ENCODE results near the gene DRGX. TPM values are rescaled to one million over a fixed set of nuclear protein-coding genes. Genes with fewer than 3 reads are reported as not detected.

Gene DRGX
- total and polyA plus RNA-seq, 2 donors (not counting 1 experiment from before 2014, with no cell fraction given): not detected

- TF ChIP-seq EZH2 (IDR thresholded peaks at IDR 0.05; ENCODE audit: borderline replicate concordance, insufficient read depth, low read depth, low read length, poor library complexity, severe bottlenecking): no peak
- TF ChIP-seq CTCF (IDR thresholded peaks at IDR 0.05): no peak
- Histone ChIP-seq H4K20me1 (ENCODE audit: control insufficient read depth, insufficient read depth, low read length, poor library complexity, severe bottlenecking) (no peaks in the 10 kb centered on the region), H3K9ac (ENCODE audit: low read length) (no peak overlapping the region), H3K27me3 (replicated peaks in 1 of 4; ENCODE audit: control extremely low read depth in 1 of 4, control insufficient read depth in 3 of 4, insufficient read depth in 4 of 4, low read length in 3 of 4) (peaks cover 0 to 3% (median 0%) of the 10 kb centered on the region in 4 experiments), H3K27ac (ENCODE audit: low read length in 2 of 2) (no peak overlapping the region), H3K79me2 (ENCODE audit: control insufficient read depth, insufficient read depth, low read length) (no peaks in the 10 kb centered on the region), H2AFZ (ENCODE audit: insufficient read depth, low read depth, low read length, poor library complexity, severe bottlenecking) (no peak overlapping the region), H3K4me1 (ENCODE audit: control insufficient read depth in 2 of 2, insufficient read depth in 2 of 2, low read length in 2 of 2) (no peaks in the 10 kb centered on the region), H3K4me2 (replicated peaks; ENCODE audit: low read depth, low read length, poor library complexity, severe bottlenecking) (no peak overlapping the region), H3K9me3 (ENCODE audit: control extremely low read depth in 1 of 3, control insufficient read depth in 2 of 3, insufficient read depth in 1 of 3, low read length in 2 of 3) (no peaks in the 10 kb centered on the region), H3K36me3 (replicated peaks in 1 of 2; ENCODE audit: control extremely low read depth in 1 of 2, control insufficient read depth in 1 of 2, extremely low read depth in 1 of 2, insufficient read depth in 2 of 2, low read length in 1 of 2) (no peaks in the 10 kb centered on the region), H3K4me3 (ENCODE audit: control extremely low read depth in 1 of 5, extremely low read depth in 1 of 5, insufficient read depth in 1 of 5, low read depth in 2 of 5, low read length in 4 of 5) (no peak overlapping the region)
- POLR2A ChIA-PET: no interaction called here
- DNase-seq: no peak
- Mint-ChIP-seq H3K4me1 (no peaks in the 10 kb centered on the region), H3K4me3 (no peak overlapping the region), H3K27me3 (peaks cover 26% of the 10 kb centered on the region), H3K27ac (no peak overlapping the region), H3K9me3 (ENCODE audit: insufficient read depth) (no peaks in the 10 kb centered on the region)
- no peak for ATAC-seq (ENCODE audit: low read depth)
- intact Hi-C loops (cut with micrococcal nuclease): no loop called here
- WGBS (ENCODE audit: insufficient coverage): 80% methylated on average over 2 of the region's 3 CpGs
- CTCF ChIA-PET: no interaction called here
Observed at GRCh38 chr10:49371967-49372366, 23.9 kb downstream of the DRGX start.

GRCh38 chr10:49370326-49371100 lies 25.4 kb downstream of the DRGX start:
- Histone ChIP-seq H3K36me3 (replicated peaks in 1 of 2; ENCODE audit: control extremely low read depth in 1 of 2, control insufficient read depth in 1 of 2, extremely low read depth in 1 of 2, insufficient read depth in 2 of 2, low read length in 1 of 2) (no peaks in the 10 kb centered on the region), H3K4me1 (ENCODE audit: control insufficient read depth in 2 of 2, insufficient read depth in 2 of 2, low read length in 2 of 2) (no peaks in the 10 kb centered on the region), H3K4me2 (replicated peaks; ENCODE audit: low read depth, low read length, poor library complexity, severe bottlenecking) (no peak overlapping the region), H3K27me3 (replicated peaks in 1 of 4; ENCODE audit: control extremely low read depth in 1 of 4, control insufficient read depth in 3 of 4, insufficient read depth in 4 of 4, low read length in 3 of 4) (peaks cover 0 to under 1% (median 0%) of the 10 kb centered on the region in 4 experiments), H3K27ac (ENCODE audit: low read length in 2 of 2) (no peak overlapping the region), H3K4me3 (ENCODE audit: control extremely low read depth in 1 of 5, extremely low read depth in 1 of 5, insufficient read depth in 1 of 5, low read depth in 2 of 5, low read length in 4 of 5) (no peak overlapping the region), H3K9me3 (ENCODE audit: control extremely low read depth in 1 of 3, control insufficient read depth in 2 of 3, insufficient read depth in 1 of 3, low read length in 2 of 3) (no peaks in the 10 kb centered on the region), H3K9ac (ENCODE audit: low read length) (no peak overlapping the region), H4K20me1 (ENCODE audit: control insufficient read depth, insufficient read depth, low read length, poor library complexity, severe bottlenecking) (no peaks in the 10 kb centered on the region), H3K79me2 (ENCODE audit: control insufficient read depth, insufficient read depth, low read length) (no peaks in the 10 kb centered on the region), H2AFZ (ENCODE audit: insufficient read depth, low read depth, low read length, poor library complexity, severe bottlenecking) (no peak overlapping the region)
- no peak for TF ChIP-seq CTCF (IDR thresholded peaks at IDR 0.05)
- TF ChIP-seq EZH2 (IDR thresholded peaks at IDR 0.05; ENCODE audit: borderline replicate concordance, insufficient read depth, low read depth, low read length, poor library complexity, severe bottlenecking): no peak
- no peaks in the 10 kb centered on the region for H3K9me3 Mint-ChIP-seq (ENCODE audit: insufficient read depth)
- no peak overlapping the region for H3K27ac Mint-ChIP-seq
- ChIA-PET POLR2A (no interaction called here), CTCF (no interaction called here)
- no peak overlapping the region for H3K4me3 Mint-ChIP-seq
- no peaks in the 10 kb centered on the region for H3K4me1 Mint-ChIP-seq
- ATAC-seq (ENCODE audit: low read depth) (no peak), DNase-seq (no peak)
- H3K27me3 Mint-ChIP-seq: peaks cover 15% of the 10 kb centered on the region
- WGBS (ENCODE audit: insufficient coverage): 96% methylated on average over 6 of the region's 8 CpGs
- intact Hi-C loops (cut with micrococcal nuclease): no loop called here

All from B cell (primary cell).